Hepatocyte (in vitro differentiated cells): Measurements from ENCODE around the gene ERVFRD-1. TPM values are rescaled to one million over a fixed set of nuclear protein-coding genes. Genes with fewer than 3 reads are reported as not detected.

ENCODE experiments used
- DNase-seq: peaks from one replicate; pipeline ENCODE4 v3.0.0-alpha.2; 2016; ENCODE audit warnings: low spot score
- H2AFZ ChIP-seq: fragments of 200-600 bp; sonication (generic); 2 replicates; pipeline ENCODE4 v1.6.0; 2016; ENCODE audit warnings: antibody characterized with exemption, mild to moderate bottlenecking
- H3K27ac ChIP-seq: fragments of 200-600 bp; sonication (generic); 2 replicates; pipeline ENCODE4 v1.5.1; 2016; ENCODE audit warnings: mild to moderate bottlenecking
- H3K27me3 ChIP-seq: fragments of 200-600 bp; sonication (generic); 2 replicates; pipeline ENCODE4 v1.6.1; 2016
- H3K36me3 ChIP-seq: fragments of 200-600 bp; sonication (generic); replicated peaks from 2 replicates; pipeline ENCODE4 v1.5.1; 2016; ENCODE audit warnings: low read depth; ENCODE audit not compliant: insufficient read depth
- H3K4me1 ChIP-seq: fragments of 200-600 bp; sonication (generic); 2 replicates; pipeline ENCODE4 v1.5.1; 2016; ENCODE audit warnings: mild to moderate bottlenecking, moderate library complexity; ENCODE audit not compliant: insufficient read depth
- H3K4me2 ChIP-seq: fragments of 200-600 bp; sonication (generic); 2 replicates; pipeline ENCODE4 v1.6.0; 2016
- H3K4me3 ChIP-seq: fragments of 200-600 bp; sonication (generic); 2 replicates; pipeline ENCODE4 v1.5.1; 2016; ENCODE audit warnings: mild to moderate bottlenecking
- H3K79me2 ChIP-seq: fragments of 200-600 bp; sonication (generic); 2 replicates; pipeline ENCODE4 v1.6.0; 2017; ENCODE audit warnings: mild to moderate bottlenecking
- H3K9me2 ChIP-seq: fragments of 200-600 bp; sonication (generic); replicated peaks from 2 replicates; pipeline ENCODE4 v1.6.0; 2017; ENCODE audit warnings: mild to moderate bottlenecking; ENCODE audit not compliant: insufficient read depth
- H3K9me3 ChIP-seq: fragments of 200-600 bp; sonication (generic); 2 replicates; pipeline ENCODE4 v1.5.1; 2016; ENCODE audit warnings: low read depth, mild to moderate bottlenecking
- H4K20me1 ChIP-seq: fragments of 200-600 bp; sonication (generic); 2 replicates; pipeline ENCODE4 v1.6.0; 2016; ENCODE audit warnings: mild to moderate bottlenecking; ENCODE audit not compliant: insufficient read depth, poor library complexity, severe bottlenecking
- EZH2 ChIP-seq: fragments of 200-600 bp; sonication (generic); IDR thresholded peaks from 2 replicates; pipeline ENCODE4 v1.6.1; 2016; ENCODE audit warnings: antibody characterized with exemption, mild to moderate bottlenecking, borderline replicate concordance
- EZH2phosphoT487 ChIP-seq: fragments of 200-600 bp; sonication (generic); IDR thresholded peaks from one replicate; pipeline ENCODE4 v1.6.1; 2018; ENCODE audit warnings: antibody characterized with exemption, mild to moderate bottlenecking, low read depth, moderate library complexity; ENCODE audit not compliant: unreplicated experiment, severe bottlenecking
- WGBS: methylation state at CpG from one replicate; pipeline ENCODE4 v1.1.6; 2016; ENCODE audit warnings: low lambda C conversion rate; ENCODE audit errors: missing lambda C conversion rate; 5-methylcytosine and 5-hydroxymethylcytosine counted together
- polyA plus RNA-seq: library from polyadenylated mRNA; unstranded; fragments of >200 nt; fragmentation: Nextera tagmentation; extraction: Ambion mirVana; gene quantifications from 2 replicates; pipeline ENCODE4 v1.2.1, GENCODE V29; 2016
- total RNA-seq: library from RNA; depleted of rRNA; stranded (reverse); fragments of >200 nt; gene quantifications from 2 replicates; pipeline ENCODE4 v1.2.3, GENCODE V29; 2014
- TF ChIP-seq, protein P1 (sequence below): fragments of 200-600 bp; sonication (generic); IDR thresholded peaks from 2 replicates; pipeline ENCODE4 v1.5.1; 2016; ENCODE audit warnings: antibody characterized with exemption, mild to moderate bottlenecking; ENCODE audit not compliant: poor library complexity

Gene ERVFRD-1
- total and polyA plus RNA-seq, 2 experiments from 2014 or later: 2.2 to 4.9 TPM

DNA sequence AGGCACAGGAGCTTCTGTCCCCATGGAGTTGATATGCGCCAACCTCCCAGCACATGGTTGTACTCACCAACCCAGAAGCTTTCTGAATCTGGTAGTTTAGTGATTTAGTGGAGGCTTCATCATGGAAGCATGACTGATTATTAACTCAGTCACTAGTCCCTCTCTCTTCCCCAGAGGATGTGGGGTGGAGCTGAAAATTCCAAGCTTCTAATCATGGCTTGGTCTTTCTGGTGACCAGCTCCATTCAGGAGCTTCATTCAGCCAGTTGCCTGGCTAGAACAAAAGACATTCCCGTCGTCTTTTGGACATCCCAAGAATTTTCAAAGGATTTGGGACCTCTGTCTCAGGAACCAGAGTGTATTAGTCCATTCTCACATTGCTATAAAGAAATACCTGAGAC lies 31.2 kb downstream of the ERVFRD-1 start:
- Histone ChIP-seq H3K27me3 (no peaks in the 10 kb centered on the region), H3K36me3 (no peaks in the 10 kb centered on the region), H3K9me2 (no peaks in the 10 kb centered on the region), H3K4me2 (no peak overlapping the region), H3K4me1 (no peaks in the 10 kb centered on the region), H4K20me1 (no peaks in the 10 kb centered on the region), H2AFZ (no peak overlapping the region), H3K27ac (no peak overlapping the region), H3K79me2 (no peaks in the 10 kb centered on the region), H3K4me3 (no peak overlapping the region), H3K9me3 (no peaks in the 10 kb centered on the region)
- 88% methylated on average over 3 of the region's 3 CpGs for WGBS
- TF ChIP-seq EZH2phosphoT487: no peak
- DNase-seq: no peak

DNA sequence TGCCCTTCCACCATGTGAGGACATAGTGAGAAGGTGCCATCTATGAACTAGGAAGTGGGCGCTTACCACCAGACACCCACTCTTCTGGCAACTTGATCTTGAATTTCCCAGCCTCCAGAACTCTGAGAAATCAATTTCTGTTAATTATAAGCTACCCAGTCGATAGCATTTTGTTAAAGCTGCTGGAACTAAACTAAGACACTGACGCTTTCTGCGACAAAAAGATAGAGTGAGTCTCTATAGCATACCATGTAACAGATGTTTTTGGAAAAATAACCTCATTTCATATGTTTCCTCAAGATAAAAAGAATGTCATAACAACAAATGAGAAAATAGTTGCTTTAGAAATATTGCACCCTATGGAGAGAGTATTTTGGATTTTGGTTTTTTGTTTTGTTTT lies 33.3 kb downstream of the ERVFRD-1 start:
- H4K20me1 ChIP-seq: no peaks in the 10 kb centered on the region
- no peak for TF ChIP-seq EZH2phosphoT487
- TF ChIP-seq EZH2: no peak
- TF ChIP-seq, protein P1, sequence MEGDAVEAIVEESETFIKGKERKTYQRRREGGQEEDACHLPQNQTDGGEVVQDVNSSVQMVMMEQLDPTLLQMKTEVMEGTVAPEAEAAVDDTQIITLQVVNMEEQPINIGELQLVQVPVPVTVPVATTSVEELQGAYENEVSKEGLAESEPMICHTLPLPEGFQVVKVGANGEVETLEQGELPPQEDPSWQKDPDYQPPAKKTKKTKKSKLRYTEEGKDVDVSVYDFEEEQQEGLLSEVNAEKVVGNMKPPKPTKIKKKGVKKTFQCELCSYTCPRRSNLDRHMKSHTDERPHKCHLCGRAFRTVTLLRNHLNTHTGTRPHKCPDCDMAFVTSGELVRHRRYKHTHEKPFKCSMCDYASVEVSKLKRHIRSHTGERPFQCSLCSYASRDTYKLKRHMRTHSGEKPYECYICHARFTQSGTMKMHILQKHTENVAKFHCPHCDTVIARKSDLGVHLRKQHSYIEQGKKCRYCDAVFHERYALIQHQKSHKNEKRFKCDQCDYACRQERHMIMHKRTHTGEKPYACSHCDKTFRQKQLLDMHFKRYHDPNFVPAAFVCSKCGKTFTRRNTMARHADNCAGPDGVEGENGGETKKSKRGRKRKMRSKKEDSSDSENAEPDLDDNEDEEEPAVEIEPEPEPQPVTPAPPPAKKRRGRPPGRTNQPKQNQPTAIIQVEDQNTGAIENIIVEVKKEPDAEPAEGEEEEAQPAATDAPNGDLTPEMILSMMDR: no peak

DNA sequence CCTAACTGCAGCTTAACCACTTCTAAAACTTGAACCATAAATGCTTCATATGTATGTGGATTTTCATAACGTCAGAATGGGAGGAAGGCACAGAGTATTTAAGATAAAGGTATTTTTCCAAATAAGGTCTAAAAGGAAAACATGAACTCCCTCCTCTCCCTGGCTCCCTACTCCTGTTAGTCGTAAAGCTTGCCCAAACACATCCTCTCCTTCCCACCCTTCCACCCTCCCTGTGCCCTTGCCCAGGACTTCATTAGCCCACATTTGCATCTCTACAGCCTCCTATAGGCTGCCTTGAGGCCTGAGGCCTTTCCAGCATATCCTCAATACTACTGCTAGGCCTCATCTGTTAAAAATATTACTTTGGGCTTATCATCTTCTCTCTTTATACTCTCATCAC lies 35.0 kb downstream of the ERVFRD-1 start:
- DNase-seq: no peak
- TF ChIP-seq EZH2phosphoT487: no peak
- no peak overlapping the region for H3K4me2 ChIP-seq
- H3K4me3 ChIP-seq: no peak overlapping the region
- no peaks in the 10 kb centered on the region for H3K79me2 ChIP-seq
- H3K27me3 ChIP-seq: no peaks in the 10 kb centered on the region
- 51% methylated on average over 2 of the region's 2 CpGs for WGBS
- H3K9me2 ChIP-seq: no peaks in the 10 kb centered on the region
- H2AFZ ChIP-seq: no peak overlapping the region
- no peaks in the 10 kb centered on the region for H3K4me1 ChIP-seq
- H4K20me1 ChIP-seq: no peaks in the 10 kb centered on the region
- H3K9me3 ChIP-seq: no peaks in the 10 kb centered on the region
- H3K27ac ChIP-seq: no peak overlapping the region
- no peaks in the 10 kb centered on the region for H3K36me3 ChIP-seq

More for the DNA sequence above, 33.3 kb downstream of the ERVFRD-1 start:
- no peaks in the 10 kb centered on the region for H3K27me3 ChIP-seq
- H2AFZ ChIP-seq: no peak overlapping the region
- H3K4me1 ChIP-seq: no peaks in the 10 kb centered on the region
- no peak for DNase-seq
- no peak overlapping the region for H3K27ac ChIP-seq
- H3K79me2 ChIP-seq: no peaks in the 10 kb centered on the region
- H3K4me2 ChIP-seq: no peak overlapping the region
- no peaks in the 10 kb centered on the region for H3K9me3 ChIP-seq
- 98% methylated on average over 4 of the region's 4 CpGs for whole genome bisulfite sequencing
- H3K9me2 ChIP-seq: no peaks in the 10 kb centered on the region
- H3K36me3 ChIP-seq: no peaks in the 10 kb centered on the region
- H3K4me3 ChIP-seq: no peak overlapping the region

DNA sequence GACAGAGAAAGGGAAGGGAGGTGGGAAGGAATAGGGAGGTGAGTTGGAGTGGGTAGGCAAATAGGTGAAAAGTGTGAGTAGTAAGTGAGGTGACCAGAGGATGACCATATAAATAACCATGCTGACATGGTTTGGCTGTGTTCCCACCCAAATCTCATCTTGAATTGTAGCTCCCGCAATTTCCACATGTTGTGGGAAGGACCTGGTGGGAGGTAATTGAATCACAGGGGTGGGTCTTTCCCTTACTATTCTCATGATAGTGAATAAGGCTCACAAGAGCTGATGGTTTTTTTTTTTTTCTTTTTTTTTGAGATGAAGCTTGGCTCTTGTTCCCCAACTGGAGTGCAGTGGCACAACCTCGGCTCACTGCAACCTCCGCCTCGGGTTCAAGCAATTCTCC lies 39.4 kb downstream of the ERVFRD-1 start:
- no peaks in the 10 kb centered on the region for H3K79me2 ChIP-seq
- H2AFZ ChIP-seq: no peak overlapping the region
- H3K27ac ChIP-seq: no peak overlapping the region
- no peaks in the 10 kb centered on the region for H3K4me1 ChIP-seq
- H3K4me2 ChIP-seq: no peak overlapping the region
- no peaks in the 10 kb centered on the region for H4K20me1 ChIP-seq
- no peaks in the 10 kb centered on the region for H3K9me2 ChIP-seq
- 72% methylated on average over 4 of the region's 4 CpGs for WGBS
- no peak for DNase-seq
- TF ChIP-seq EZH2phosphoT487: no peak
- no peak for TF ChIP-seq EZH2
- TF ChIP-seq, protein P1: no peak
- no peaks in the 10 kb centered on the region for H3K36me3 ChIP-seq
- no peaks in the 10 kb centered on the region for H3K9me3 ChIP-seq
- no peaks in the 10 kb centered on the region for H3K27me3 ChIP-seq
- no peak overlapping the region for H3K4me3 ChIP-seq
